Muscle of arm (tissue), 12 donors: ENCODE data around the gene SMAD5. TPM values are rescaled to one million over a fixed set of nuclear protein-coding genes. Genes with fewer than 3 reads are reported as not detected.
A peak's percentile ranks its signal among the peaks of the same experiment; 100 is the strongest.

ENCODE experiments used
- DNase-seq: peaks from one replicate; pipeline ENCODE4 v3.0.0-alpha.2; 2013
- polyA plus RNA-seq, 12 donors: library from polyadenylated mRNA; unstranded; fragments of 120-200 nt; gene quantifications; one replicate each; pipeline ENCODE4 v1.2.1, GENCODE V29; 2013; ENCODE audit not compliant: insufficient read length in 12 of 12

SMAD5 gene
- polyA plus RNA-seq, 12 donors: 36.5 to 58.5 (median 47.6) TPM; not detected in 1

DNA sequence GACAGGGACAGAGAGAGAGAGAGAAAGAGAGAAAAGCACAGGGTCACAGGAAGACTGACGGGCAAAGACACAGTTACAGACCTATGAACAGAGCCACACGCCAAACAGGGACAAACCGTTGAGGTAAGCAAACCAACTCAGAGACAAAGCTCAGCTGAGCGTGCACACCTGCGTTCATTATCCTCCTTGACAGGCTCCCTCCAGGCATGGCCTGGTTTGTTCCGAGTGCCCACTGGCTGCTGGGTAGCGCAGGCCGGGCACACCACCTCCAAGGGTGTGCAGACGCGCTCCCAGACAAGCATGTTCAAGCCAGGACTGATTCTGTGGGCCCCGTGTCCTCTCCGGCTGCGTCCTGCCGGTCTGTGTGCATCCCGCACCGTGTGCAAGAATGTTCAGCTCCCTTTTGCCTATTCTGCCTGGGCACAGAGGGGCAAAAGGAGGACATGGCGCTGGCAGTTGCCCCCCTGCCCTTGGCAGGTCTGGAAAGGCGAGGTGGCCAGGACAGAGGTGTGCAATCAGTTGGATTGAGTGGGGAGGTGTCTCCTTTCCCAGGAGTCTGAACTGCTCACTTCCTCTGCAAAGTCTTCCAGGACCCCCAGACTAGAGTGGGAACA is 60.8 kb downstream of the SMAD5 start:
- no peak for DNase-seq

GRCh38 chr5:136194576-136194975 is 61.9 kb downstream of the SMAD5 start:
- no peak for DNase-seq

GRCh38 chr5:136195971-136196820 is 63.6 kb downstream of the SMAD5 start:
- DNase-seq: no peak

DNA sequence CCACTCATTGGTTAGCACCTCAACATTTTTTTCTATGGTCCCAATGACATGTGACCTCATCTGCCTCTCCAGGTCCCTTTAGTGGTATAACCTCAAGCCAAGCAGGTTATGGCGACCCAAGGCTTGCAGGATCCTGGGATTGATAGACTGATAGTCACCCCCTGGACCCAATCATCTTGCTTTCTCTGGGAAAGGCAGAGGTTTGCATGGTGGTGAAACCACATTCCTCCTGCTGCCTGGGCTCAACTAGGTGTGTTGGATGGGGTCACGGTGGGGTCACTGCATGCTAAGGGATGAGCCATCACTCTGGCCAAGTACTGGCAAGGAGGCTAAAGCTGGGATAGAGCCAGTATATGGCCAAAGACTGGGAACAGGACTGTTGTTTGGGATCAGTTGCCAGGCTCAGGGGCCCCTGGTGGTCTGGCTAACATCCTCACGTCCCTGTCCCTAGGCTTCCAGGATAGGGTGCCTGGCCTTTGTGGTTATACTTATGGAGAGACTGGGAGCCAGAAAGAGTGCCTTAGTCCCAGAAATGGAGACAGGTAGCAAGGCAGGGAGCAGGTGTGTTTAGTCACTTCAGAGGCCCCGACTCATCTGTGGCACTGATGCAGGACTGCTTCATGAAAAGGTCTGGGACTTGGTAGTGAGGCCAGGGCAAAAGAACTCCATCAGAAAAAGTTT is 65.0 kb downstream of the SMAD5 start:
- no peak for DNase-seq

GRCh38 chr5:136198453-136198852 is 65.8 kb downstream of the SMAD5 start:
- no peak for DNase-seq

DNA sequence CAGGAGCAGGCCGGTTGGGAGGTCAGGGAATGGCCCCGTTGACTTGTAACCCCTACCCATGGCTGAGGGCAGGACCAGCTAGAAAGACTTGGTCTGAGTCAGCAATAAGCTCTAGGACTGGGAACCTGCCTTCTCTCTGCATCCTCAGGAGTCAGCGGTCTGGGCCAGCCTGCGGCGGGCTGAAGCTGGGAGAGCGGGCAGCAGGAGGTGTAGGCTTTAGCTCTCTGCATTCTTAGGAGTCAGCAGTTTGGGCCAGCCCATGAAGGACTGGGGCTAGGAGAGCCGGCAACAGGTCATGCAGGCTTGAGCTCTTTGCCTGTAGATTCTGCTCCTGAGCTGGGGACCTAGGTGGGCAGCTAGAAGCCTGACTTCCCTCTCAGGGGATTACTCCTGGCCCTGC is 66.8 kb downstream of the SMAD5 start:
- no peak for DNase-seq

DNA sequence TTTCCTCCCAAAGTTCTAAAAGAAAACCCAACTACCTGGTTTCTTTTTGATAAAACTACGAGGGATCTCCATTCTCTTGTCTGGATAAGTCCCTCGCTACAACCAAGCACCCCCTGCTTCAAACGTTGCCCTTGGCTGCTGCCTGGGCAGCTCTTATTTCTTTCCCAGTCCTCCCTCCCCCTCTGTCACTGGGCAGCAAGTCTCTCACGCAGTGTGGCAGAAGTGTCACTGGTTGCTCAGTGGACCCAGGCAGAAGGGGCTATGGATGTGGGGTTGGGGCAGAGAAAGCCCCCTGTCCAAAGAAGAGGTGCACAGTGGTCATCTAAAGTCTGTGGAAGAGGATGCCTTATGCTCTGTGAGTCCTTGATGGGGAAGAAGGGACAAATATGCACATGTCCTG is 67.5 kb downstream of the SMAD5 start:
- DNase-seq: no peak

DNA sequence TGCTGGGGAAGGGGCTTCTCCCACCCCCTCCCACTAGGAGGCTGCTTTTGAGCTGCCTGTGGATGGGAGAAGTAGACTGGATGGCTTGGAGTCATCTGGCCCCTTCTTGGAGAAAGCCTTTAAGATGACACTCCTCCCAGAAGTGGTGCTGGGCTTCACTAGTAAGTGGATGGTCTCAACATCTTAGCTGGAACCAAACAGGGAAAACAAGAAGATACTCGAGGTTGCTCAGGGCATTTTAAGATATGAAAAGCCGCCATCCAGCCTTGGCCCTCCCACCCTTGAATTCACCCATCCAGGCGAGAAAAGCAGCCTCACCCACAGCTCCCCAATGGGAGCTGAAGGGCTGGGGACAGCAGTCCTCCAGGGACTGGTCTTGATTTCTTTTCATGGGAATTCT is 68.1 kb downstream of the SMAD5 start:
- DNase-seq: no peak

GRCh38 chr5:136201870-136202269 is 69.2 kb downstream of the SMAD5 start:
- no peak for DNase-seq

GRCh38 chr5:136202469-136203205 is 70.0 kb downstream of the SMAD5 start:
- no peak for DNase-seq

DNA sequence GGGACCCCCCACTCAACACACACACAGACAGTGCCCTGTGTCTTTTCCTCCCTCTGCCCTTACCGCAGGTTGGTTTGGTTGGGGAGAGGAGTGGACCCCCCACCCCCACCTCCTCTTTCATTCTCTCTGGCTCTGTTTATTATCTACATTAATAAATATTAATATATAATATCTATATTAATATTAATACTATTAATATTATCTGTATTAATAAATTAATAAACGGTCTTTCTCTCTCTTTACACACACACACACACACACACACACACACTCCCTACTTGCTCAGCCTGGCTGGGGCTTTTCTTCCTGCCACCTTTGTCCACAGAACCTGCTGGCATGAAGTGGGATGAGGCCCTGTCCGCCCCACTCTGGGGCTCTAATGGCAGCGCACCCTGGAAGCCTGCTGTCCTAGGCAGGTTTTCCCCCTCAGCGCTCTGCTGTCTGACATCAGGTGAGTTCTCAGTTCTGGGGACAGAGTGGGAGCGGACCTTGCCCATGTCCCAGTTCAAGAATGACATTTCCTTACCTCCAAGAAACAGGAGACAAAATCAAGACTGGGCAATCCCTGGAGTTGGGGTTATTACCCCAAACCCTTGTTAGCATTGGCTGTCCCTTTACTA is 70.8 kb downstream of the SMAD5 start:
- no peak for DNase-seq

DNA sequence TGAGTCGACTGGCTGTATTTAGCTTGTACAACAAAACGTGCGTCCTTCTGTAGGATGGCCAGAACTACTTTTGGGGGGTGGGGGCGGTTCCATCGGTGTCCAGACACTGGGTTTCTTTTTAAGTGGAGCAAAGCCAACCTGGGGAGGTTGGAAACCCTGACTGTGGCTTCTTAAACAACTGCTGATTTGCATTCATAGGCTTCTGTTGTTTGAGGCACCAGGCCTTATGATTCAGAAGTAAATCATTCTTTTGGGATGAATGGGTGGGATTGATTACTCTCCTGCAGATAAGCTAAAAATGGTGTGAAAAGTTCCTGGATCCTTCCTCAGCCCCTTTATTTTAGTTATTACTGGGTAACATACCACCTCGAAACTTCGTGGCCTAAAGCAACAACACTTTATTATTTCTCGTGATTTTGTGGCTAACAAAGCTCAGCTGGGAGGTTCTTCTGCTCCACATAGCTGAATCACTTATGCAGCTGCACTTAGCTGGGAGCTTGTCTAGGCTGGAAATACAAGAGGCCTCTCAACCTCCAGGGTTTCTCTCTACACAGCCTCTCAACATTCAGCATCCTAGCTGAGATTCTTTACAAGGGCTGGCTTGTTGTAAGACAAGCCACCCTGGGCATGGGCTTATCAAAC is 72.5 kb downstream of the SMAD5 start:
- DNase-seq: no peak

GRCh38 chr5:136205941-136206340 is 73.3 kb downstream of the SMAD5 start:
- no peak for DNase-seq

DNA sequence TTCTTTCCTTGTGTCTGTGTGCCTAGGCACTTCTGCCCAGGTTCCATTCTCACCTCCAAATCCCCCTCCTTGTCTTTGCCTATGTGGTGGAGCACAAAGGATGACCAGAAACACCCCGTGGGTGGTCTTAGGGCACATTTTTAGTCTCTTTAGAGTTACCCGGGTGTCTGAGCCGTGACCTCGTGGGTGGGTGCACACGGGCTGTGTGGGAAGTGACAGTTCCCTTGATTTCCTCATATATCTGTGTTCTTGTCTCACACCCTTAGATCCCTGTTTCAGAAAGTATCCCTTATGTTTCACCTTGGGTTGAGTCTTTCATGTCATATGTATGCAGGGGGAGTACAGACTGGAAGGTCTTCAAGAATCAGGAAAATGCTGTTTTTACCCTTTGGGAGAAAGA is 73.7 kb downstream of the SMAD5 start:
- DNase-seq: no peak

- DNase-seq: no peak
These were observed 75.0 kb downstream of the SMAD5 start for GRCh38 chr5:136207631-136208030.

DNA sequence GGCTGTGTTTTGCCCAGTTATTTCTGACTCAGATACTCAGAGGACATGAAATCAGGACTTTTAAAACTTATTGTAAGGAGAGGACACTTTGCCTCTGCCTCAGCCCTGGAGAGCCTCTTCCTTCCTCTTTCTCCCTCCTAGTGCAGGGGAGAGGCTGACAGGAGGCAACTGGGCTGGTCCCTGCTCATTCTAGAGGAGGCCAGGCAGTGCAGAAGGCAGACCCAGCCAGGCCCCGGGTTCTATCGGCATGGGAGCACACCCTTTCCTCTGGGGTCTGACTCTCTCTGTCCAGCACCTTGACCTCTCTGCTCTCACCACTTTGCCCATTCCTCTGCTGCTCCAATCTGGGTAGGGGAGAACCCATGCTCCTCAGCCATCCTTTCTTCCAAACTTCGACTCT is 76.3 kb downstream of the SMAD5 start:
- DNase-seq: no peak

DNA sequence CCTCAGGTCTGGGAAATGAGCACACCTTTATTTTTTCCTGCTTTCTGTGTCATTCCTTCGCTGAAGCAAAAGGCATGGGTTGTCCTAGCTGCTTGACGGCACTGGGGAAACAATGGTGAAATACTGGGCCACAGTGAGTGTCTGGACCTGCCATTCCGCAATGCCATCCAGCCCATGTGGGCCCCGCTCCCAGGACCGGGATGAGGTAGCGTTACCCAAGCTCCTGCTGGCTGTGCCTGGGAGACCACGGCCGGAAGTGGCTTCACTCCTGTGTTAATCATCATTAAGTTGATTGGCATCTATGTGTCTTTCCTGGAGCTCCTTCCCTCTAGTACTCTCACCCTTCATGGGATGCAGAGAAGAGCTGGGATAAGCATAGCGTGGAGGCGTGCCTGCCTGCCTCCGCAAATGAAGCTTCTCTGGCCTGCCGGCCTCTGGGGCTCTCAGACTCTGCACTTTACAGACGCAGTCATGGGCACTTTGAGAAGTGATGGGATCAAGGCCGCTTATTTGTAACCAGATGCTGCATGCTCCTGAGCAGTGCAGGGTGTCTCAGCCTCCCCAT is 76.8 kb downstream of the SMAD5 start:
- no peak for DNase-seq

DNA sequence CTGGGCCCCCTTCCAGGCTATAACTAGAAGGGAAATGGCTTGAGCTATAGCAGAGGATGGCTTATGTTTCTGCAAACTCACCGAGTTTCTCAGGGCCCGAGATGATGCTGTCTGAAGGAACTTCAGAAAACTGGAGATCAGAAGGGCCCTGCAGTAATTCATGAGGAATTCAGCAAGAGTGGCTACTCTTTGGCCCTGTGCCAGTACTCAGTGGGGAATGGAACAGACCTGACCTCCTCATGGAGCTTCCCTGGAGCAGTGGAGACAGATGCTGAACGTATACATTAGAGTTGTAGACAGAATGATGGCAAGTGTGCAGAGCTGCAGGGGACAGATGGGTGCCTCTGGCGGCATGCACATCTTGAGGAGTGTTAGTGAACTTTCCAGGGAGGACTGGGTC is 77.6 kb downstream of the SMAD5 start:
- no peak for DNase-seq

DNA sequence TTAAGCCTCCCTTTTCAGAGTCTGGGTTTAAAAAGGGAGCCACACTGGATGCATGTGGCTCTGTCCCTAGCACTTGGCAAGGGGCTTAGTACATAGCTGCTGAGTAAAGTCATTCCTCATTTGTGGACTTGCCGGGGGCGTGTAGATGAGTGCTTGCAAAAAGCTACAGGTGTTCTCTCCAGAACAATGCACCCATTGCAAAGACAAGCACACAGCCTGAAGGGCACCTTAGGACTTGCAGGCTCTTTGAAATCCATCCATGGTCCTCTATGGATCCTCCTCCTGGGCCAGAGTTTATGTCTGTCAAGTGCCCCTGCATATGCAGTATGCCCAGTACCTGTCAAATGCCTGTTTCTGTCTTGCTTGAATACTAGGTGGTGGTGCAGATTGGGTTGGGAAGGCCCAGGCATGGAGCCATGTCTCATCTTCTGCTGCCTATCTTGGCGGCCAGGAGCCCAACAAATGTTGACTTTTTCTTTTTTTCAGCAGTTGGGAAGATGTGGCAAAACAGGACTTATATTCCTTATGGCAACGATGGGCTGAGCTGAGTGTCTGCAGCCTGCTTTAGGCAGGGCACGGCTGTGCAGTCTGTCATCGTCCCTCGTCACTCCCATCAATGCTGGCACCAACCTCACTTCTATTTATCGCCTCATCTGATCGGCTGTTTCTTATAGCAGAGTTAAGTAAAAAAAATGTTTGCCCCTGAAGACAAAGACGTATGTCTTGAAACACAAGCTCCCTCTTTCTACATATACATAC is 78.8 kb downstream of the SMAD5 start:
- no peak for DNase-seq

GRCh38 chr5:136212252-136212721 is 79.6 kb downstream of the SMAD5 start:
- peak; percentile 52 for DNase-seq
